Measurements from ENCODE around the gene PLEKHA5.
"Not testable (repeated sequence)": the region's sequence is repeated elsewhere in the genome, so short reads cannot be mapped to it uniquely, and the experiment has no call there.

Gene PLEKHA5

DNA sequence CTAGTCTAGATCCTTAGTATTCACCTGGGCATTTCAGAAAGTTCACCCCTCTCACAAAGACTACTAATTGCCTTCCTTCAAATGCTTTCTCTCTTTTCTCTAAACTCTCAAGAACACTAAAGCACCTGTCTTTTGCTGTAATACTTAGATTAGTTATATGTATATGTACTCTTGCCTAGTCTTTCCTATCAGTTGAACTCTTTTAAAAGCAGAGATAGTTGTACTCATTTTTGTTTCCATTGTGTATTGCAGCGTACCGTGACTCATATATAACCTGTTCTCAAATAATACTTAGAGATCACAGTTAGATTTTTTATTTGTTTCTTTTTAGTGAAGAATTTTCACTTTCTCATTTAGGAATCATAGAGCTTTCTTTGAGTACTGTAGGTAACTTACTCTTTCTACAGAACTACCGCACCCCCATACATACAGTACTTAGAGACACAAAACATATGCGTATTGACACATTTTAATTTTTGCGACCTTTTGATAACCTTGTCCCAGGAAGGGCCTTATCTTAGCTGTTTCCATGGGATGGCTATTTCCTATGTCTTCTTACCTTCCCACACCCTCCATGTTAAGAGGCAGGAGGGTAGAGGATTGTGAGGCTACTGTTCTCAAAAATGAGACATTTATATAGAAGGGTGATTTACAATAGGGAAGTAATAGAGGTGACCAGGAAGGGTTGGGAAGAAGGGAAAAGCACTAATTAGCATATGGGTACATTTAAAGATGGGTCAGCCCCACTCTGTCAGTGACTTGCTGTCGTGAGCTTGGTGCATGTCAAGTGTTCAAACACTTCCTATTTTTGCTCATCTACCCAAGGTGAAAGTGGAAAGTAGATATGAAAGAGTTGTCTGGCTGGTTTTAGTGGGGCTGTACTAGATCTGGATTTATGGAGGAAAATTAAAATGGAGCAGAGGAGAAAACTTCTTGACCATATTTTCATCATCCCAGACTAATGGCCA is 74.3 kb downstream of the PLEKHA5 start:
- DNase-seq: no peak

DNA sequence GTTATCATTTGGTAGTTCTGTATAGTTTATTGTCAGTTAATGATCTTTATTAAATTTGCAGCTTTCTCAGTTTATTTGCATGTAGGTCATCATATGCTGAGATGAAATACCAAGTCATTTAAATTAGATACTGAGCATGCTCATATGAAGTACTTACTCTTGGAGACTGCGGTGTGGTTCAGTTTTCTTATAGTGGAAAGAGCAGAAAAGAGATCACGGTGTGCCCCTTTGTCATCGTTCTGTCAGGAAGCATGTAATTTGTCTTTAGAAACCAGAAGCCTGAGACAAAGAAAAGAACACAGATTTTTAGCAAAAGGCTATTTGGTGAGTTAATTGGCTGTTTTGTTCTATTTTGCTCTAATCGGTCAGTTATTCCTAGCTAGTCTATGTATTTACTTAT is 75.6 kb downstream of the PLEKHA5 start:
- DNase-seq: no peak

DNA sequence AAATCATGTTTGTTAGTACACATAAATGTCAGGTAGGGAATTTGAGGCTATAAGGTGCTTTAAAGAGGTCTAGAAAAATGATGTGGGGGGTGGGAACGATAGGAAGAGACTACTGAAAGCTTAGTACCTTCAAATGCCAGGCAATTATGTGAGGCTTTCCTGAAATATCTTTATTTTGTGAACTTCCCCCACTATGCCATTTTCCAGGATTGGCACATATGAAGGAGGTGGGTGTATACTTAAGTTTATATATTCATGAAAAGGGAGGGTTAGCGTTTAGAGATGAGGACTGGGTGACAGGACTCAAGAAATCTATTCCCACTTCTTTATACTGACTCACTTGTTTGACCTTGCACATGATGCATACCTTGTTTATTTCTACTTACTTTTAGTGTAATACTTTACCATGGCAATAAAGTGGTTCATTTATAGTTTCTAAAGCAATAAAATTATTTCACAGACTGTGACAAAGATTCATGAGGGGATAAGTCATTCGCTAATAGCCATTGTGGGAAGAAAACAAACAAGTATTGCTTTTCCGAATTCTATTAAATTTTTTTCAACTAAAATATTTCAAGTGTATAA is 77.1 kb downstream of the PLEKHA5 start:
- DNase-seq: no peak

DNA sequence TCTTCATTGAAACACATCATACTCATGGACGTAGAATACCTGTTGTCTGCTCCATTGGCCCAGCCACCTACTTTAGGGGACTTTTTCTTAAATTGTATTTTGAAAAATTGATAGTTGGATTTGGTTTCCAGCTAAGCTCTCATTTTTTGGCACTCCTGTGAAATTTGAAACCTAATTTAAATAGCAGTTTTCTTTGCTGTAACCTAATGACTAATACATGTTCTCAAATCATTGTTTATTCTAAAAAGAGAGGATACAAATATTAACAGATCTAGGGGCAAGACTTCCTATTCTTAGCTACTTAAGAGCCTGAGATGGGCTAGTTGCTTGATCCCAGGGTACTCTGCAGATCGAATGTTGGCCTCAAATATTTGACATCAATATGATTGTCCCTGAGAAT is 78.9 kb downstream of the PLEKHA5 start:
- DNase-seq: no peak

DNA sequence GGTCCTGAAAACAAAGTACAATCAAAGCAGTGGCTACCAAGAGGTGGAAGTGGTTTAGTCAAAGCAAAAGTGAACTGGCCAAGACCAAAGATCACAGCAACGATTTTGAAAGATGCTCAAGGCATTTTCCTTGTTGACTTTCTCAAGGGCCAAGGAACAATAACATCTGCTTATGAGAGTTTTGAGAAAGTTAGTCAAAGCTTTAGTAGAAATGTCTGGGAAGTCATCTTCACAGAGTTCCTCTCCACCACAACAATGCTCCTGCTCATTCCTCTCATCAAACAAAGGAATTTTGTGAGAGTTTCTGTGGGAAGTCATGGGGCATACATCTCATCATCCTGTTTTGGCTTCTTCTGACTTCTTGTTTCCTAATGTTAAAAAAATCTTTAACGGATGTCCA is 80.1 kb downstream of the PLEKHA5 start:
- DNase-seq: no peak

DNA sequence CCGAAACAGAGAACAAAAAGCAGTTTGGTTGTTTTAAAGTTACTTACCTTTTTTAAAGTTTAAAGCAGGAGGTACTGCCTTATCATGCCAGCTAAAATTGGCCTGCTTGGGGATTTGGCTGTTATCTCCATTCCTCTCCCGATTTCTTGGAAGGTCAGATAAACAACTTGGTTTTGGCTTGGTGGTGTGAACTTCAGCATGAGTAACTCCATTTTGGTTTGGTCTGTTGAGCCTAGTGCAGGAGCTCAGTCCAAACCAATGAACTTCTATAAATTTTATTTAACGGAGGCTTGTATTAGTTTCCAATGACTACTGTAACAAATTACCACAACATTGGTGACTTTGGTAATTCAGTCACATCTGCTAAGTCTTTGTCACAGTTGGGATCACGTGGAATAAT is 82.3 kb downstream of the PLEKHA5 start:
- no peak for DNase-seq

DNA sequence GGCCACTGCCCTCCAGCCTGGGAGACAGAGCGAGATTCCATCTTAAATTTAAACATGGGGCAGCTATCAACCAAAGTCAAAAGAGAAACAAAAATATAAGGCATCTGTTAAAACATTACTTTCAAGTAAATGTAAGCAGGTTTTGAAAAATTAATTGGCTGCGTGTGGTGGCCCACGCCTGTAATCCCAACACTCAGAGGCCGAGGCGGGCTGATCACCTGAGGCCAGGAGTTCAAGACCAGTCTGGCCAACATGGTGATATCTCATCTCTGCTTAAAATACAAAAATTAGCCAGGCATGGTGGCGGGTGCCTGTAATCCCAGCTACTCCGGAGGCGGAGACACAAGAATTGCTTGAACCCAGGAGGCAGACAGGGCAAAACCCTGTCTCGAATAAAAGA is 82.7 kb downstream of the PLEKHA5 start:
- no peak for DNase-seq

DNA sequence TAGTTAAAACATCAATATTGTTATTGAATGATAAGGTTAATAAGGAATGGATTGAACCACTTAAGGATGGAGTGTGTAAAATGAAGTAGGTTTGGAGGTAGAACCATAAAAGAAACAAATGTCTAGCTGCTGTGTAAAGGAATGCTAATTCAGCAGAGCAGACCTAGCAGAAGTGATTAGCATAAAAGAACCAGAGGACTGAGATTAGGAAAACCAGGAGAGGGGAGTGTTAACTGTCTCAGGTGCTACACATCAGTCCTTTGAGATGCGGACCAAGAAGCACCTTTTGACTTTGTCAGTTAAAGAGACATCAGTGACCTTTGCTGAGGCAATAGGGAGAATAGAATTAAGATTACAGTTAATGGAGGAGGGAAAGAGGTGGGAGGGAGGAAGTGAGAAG is 84.5 kb downstream of the PLEKHA5 start:
- no peak for DNase-seq

DNA sequence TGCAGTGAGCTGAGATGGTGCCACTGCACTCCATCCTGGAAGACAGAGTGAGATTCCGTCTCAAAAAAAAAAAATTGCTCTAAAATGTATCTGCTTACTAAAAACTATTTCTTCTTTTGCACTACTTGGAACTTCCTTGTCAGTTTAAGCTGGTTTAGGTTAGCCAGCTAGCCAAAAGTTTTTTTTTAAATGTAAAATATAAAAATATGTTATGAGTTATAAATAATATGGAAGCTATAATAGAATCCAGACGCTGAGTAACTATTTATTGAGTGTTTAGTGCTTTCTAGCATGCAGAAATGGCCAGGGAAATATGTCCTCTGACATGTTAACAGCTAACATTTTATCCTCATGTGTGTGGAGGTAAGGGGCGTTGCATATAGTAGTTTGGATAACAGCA is 85.6 kb downstream of the PLEKHA5 start:
- no peak for DNase-seq

DNA sequence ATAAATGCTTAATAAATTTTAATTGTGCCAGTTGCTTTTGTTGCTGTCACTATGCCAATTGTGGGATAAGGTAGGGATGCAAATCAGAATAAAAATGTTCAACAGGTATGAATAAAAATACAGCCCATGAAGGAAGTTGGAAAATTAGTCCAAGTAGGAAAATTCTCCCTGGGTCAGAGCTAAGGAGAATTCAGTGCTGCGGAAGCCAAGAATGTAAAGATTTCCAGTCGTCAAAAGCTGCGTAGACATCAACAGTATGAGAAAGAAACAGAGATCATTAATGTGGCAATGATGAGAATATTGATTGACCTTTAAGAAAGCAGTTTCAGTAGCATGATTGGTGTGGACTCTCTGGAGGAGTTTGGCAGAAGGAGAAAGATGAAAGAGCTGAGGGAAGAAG is 87.9 kb downstream of the PLEKHA5 start:
- DNase-seq: no peak

DNA sequence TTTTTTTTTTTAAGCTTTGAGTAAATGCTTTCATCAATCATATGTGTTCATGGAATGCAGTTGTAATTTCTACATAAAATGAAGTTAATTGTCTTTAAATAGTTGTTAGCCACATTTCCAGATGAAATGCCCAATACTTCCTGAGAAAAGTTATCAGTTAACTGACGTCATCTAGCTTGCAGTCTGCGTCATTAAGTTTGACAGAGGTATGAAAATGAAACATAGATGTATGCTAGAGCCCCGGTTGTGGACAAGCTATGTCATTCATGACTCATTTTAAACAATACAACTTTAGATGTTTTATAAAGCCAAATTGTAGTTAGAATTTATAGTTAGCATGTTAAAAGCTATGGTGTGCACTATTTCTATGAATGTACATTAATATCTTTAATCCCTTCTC is 90.7 kb downstream of the PLEKHA5 start:
- no peak for DNase-seq

DNA sequence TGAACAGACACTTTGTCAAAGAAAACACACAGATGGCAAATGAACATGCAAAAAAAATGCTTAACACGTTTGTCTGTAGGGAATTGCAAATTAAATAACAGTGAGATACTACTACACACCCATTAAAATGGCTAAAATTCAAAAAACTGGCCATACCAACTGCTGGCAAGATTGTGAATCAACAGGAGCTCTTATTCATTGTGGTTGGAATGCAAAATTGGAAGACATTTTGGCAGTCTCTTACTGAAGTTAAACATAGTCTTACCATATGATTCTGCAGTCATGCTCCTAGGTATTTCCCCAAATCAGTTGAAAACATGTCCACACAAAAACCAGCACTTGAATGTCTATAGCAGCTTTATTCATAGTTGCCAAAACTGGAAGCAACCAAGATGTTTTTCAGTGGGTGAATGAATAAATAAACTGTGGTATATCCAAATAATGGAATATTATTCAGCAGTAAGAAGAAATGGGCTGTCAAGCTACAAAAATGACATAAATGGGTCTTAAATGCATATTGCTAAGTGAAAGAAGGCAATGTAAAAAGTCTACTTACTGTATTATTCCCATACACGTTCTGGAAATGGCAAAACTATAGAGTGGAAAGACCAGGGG is 91.4 kb downstream of the PLEKHA5 start:
- no peak for DNase-seq

DNA sequence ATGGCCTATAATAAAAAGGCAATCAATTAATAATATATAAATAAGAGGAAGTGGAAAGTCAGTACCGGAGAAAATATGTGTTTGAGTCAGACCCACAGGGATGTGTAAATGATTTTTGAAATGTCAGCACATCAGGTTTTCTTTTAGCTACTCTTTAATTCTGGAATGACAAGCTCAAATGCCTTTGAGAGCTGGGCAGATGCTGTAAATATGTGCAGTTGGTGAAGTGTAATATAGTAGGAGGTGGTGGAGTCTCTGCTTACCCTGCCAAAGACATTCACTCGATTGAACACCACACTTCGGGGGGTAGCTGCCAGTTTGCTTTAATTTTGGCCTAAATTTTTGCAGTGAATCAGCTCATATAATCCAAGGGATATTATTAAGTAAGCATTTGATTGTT is 93.0 kb downstream of the PLEKHA5 start:
- DNase-seq: no peak

DNA sequence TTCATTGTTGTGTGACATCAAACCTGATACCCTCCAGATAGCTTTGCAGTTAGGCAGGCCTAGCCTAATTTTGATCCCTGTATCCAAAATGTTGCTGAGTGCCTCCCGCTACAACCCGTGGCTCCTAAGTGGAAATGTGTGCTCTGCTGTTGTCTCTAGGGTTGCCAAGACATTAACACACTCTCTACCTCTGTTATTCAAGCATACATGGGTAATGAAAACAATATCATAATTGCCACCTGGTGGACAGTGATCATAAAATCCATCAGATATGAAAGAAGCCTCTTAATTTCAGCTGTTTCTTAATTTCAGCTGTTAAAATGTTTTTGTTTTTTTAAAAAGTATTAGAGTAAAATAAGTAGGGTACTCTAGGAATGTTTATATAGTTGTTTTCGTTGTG is 93.5 kb downstream of the PLEKHA5 start:
- no peak for DNase-seq

DNA sequence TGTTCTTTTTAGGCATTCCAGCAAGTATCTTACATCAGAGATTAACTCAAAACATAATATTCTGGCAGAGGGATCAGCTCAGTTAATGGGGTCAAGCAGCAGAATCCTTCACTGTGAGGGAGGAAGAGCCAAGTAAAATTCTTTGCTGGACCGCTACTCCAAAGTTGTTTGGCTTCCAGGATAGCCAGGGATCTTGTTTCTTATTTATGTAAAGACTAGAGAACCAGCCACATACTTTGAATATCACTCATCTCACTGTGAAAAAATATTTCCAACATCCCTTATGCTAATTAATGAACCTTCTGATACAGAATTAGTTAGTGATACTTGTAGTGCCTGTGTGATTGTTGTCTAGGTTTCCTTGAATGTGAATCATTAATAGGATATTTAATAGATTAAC is 94.2 kb downstream of the PLEKHA5 start:
- no peak for DNase-seq

DNA sequence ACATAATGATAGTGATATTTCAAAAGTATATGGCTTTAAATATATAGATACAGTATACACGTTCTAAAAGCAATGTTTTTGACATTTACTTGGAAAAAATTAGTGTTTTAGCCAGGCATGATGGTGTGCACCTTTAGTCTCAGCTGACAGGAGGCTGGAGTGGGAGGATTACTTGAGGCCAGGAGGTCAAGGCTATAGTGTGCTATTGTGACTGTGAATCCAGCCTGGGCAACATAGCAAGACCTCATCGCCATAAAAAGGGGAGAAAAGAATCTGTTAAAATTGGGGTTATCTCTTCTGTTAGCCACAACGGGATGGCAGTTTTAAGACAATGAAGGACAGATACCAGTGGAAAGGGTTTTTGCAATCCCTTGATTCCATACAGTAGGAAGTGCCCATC is 95.2 kb downstream of the PLEKHA5 start:
- DNase-seq: no peak

DNA sequence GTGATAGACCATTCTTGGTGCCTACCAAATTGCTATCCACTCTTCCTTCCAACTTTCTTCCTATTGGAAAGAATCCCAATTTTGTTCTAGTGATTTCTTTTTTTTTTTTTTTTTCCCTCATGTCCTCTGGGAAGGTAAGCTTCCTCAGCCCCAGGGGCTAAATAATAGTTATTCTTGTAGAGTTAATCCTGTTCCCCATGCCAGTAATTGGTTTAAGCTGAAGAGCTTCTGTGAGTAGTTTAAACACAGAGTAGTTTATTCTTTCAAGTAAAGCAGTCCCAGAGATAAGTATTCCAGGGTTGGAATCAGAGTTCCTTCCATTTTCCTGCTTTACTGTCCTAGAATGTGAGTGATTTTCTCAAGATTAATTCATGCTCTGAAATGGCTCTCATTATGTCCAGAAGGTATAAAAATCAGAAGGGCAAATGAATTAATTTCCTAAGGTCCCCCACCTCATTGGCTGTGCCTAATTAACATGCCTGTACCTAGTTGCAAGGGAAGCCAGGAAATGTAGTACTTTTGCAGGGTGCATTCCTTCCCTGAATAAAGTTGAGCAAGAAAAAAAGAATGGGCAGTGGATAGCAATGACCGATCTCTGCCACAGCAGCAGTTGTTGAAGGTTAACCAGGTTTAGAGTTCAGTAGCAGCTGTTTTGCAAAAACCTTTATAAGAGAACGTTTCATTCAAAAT is 97.8 kb downstream of the PLEKHA5 start:
- DNase-seq: no peak

DNA sequence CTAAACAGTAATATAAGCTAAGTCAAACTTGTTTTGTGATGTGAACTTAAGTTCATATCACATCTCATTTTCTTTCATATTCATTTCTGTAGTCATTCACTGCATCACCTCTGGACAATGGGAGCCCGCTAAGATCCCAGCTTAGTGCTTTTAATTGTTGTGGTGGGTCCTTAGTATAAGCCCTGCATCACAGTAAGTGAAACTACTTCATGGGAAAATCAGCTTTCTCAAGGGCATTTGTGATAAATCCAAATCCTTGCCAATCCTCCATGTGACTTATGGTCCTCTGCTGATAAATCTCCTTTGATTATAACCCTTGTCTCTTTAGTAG is 98.3 kb downstream of the PLEKHA5 start:
- DNase-seq: no peak

DNA sequence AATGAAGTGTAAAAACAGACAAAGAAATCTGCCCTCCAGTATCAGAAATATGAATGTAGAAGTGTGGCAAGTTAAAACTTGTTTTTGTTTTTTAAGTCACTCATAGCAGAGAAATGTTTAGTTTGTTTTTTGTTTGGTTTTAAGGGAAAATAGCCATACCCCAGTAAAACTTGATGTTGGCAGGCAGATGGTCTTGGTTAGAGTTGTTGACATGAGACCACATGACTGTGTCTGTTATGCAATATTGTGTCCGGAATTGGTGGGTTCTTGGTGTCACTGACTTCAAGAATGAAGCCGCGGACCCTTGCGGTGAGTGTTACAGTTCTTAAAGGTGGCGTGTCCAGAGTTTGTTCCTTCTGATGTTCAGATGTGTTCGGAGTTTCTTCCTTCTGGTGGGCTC is 99.5 kb downstream of the PLEKHA5 start:
- DNase-seq: not testable (repeated sequence)

DNA sequence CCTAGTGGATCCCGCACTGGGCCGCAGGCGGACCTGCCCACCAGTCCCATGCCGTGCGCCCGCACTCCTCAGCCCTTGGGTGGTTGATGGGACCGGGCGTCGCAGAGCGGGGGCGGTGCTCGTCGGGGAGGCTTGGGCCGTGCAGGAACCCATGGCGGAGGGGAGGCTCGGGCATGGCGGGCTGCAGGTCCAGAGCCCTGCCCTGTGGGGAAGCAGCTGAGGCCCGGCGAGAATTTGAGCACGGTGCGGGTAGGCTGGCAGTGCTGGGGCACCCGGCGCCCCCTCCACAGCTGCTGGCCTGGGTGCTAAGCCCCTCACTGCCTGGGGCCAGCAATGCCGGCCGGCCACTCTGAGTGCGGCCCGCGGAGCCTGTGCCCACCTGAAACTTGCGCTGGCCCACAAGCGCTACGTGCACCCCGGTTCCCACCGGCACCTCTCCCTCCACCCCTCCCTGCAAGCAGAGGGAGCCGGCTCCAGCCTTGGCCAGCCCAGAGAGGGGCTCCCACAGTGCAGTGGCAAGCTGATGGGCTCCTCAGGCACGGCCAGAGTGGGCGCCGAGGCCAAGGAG is 100.8 kb downstream of the PLEKHA5 start:
- DNase-seq: no peak

DNA sequence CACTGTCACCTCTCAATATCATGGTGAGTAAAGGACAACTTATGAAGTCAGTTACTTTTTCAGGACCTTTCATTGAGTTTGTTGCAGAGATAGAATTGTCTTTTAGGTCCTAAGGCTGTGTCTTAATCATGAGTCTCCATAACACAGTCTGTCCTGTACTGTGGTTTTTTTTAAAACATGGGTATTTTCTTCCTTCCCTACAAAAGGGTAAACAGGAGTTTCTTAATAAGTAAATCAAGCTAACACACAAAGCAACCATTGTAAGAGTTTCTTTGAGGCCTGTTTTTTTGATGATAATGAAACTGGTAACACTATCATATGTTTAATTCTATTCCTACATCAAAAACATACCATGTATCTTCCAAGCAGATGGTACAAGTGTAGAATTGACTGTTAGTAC is 101.4 kb downstream of the PLEKHA5 start:
- no peak for DNase-seq

DNA sequence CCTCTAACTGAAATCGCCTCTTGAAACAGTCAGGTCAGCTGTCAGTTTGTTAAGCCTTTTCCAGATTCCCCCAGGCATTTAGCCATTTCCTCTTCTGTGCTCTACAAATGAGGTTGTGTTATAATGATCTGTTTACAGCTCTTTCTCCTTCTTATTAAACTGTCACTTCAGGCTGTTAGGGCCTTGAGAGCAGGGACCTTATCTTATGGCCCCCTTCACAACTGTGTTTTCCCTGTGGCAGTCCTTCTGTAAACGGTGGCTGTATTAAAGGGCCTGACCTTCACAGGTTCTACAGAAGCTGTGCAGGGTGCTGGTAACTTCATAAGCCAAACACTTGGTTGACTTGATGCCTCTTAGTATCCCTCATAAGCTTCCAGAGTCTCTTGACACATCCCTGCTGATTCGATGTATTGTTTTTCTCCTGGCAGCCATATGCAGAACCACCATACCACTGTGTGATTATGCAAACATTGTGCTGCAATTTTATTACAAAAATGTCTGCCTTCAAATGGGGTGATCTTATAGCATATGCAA is 104.7 kb downstream of the PLEKHA5 start:
- DNase-seq: no peak
